KBM-7 (cell line): ENCODE results near the gene LILRA2.
A peak's percentile ranks its signal among the peaks of the same experiment; 100 is the strongest.
"Not testable (repeated sequence)": the region's sequence is repeated elsewhere in the genome, so short reads cannot be mapped to it uniquely, and the experiment has no call there.

Experiments used
- DNase-seq: peaks from one replicate; pipeline ENCODE4 v3.0.0-alpha.2; 2015
- in situ Hi-C: fragments of 300-500 bp; cut with MboI; formaldehyde crosslinking; loops from 2 replicates; pipeline ENCODE4 v1.14.3; 2020; ENCODE audit warnings: low sequenced_read_pairs, low pct_unique_long_range_greater_than_20kb, mixed read lengths

LILRA2 gene

GRCh38 chr19:54606230-54606629 lies 32.6 kb downstream of the LILRA2 start:
- no peak for DNase-seq
- in situ Hi-C loops, result no loop called here

GRCh38 chr19:54606891-54607784 lies 33.5 kb downstream of the LILRA2 start:
- DNase-seq, result no peak
- in situ Hi-C loops, result no loop called here

GRCh38 chr19:54607785-54608150 lies 34.2 kb downstream of the LILRA2 start:
- in situ Hi-C loops, result no loop called here
- DNase-seq, result no peak

GRCh38 chr19:54608205-54608604 lies 34.6 kb downstream of the LILRA2 start:
- no peak for DNase-seq
- in situ Hi-C loops, result no loop called here

GRCh38 chr19:54608792-54609191 lies 35.2 kb downstream of the LILRA2 start:
- in situ Hi-C loops, result no loop called here
- DNase-seq, result no peak

GRCh38 chr19:54609356-54609791 lies 35.8 kb downstream of the LILRA2 start:
- in situ Hi-C loops, result no loop called here
- no peak for DNase-seq

- no peak for DNase-seq
- in situ Hi-C loops, result no loop called here
Measured at GRCh38 chr19:54612428-54612827, 38.8 kb downstream of the LILRA2 start.

- DNase-seq, result no peak
- in situ Hi-C loops, result no loop called here
Measured at GRCh38 chr19:54614726-54615125, 41.1 kb downstream of the LILRA2 start.

GRCh38 chr19:54616057-54616456 lies 42.5 kb downstream of the LILRA2 start:
- DNase-seq, result no peak
- in situ Hi-C loops, result no loop called here

GRCh38 chr19:54616821-54617560 lies 43.4 kb downstream of the LILRA2 start:
- in situ Hi-C loops, result no loop called here
- DNase-seq, result no peak

- in situ Hi-C loops, result no loop called here
- no peak for DNase-seq
Measured at GRCh38 chr19:54620464-54620863, 46.9 kb downstream of the LILRA2 start.

- in situ Hi-C loops, result no loop called here
- no peak for DNase-seq
Measured at GRCh38 chr19:54622431-54622830, 48.8 kb downstream of the LILRA2 start.

GRCh38 chr19:54624234-54624633 lies 50.6 kb downstream of the LILRA2 start:
- in situ Hi-C loops, DNase-seq: not testable (repeated sequence)

- DNase-seq, in situ Hi-C loops: not testable (repeated sequence)
Measured at GRCh38 chr19:54624934-54625730, 51.5 kb downstream of the LILRA2 start.

GRCh38 chr19:54626757-54627156 lies 53.2 kb downstream of the LILRA2 start:
- DNase-seq, result no peak
- in situ Hi-C loops, result no loop called here

GRCh38 chr19:54627912-54628311 lies 54.3 kb downstream of the LILRA2 start:
- in situ Hi-C loops, DNase-seq: not testable (repeated sequence)

- in situ Hi-C loops, result not testable (repeated sequence)
- peak; percentile 83 for DNase-seq
Measured at GRCh38 chr19:54630262-54630661, 56.7 kb downstream of the LILRA2 start, which contains the start of gene LILRB1. Gene LILRB1 (plus strand): TSS chr19:54630484. CDS start chr19:54631074, 590 bp downstream.

GRCh38 chr19:54630782-54631181 lies 57.2 kb downstream of the LILRA2 start:
- in situ Hi-C loops, result no loop called here

More at GRCh38 chr19:54630782-54631181, 57.2 kb downstream of the LILRA2 start:
- DNase-seq, result no peak
